Neural cell (in vitro differentiated cells): Measurements from ENCODE around the gene SEC63. TPM values are rescaled to one million over a fixed set of nuclear protein-coding genes. Genes with fewer than 3 reads are reported as not detected.

Experiments
- H2AFZ ChIP-seq: fragments of 200-600, 300-800 bp; sonication (generic), shearing (Covaris generic); 2 replicates; pipeline ENCODE4 v1.6.0; 2014; ENCODE audit warnings: low read depth, mild to moderate bottlenecking, antibody characterized with exemption, low read length, moderate library complexity
- H3F3A ChIP-seq: fragments of 200-600 bp; shearing (Covaris generic); 2 replicates; pipeline ENCODE4 v1.6.1; 2016; ENCODE audit warnings: mild to moderate bottlenecking, moderate library complexity, mixed read lengths, antibody characterized with exemption, low read length; ENCODE audit not compliant: insufficient read depth, poor library complexity, severe bottlenecking
- H3K27ac ChIP-seq: fragments of 200-600, 300-800 bp; sonication (generic), shearing (Covaris generic); 2 replicates; pipeline ENCODE4 v1.5.1; 2014; ENCODE audit warnings: mild to moderate bottlenecking, low read length, moderate library complexity
- H3K27me3 ChIP-seq: fragments of 300-800, 200-600 bp; sonication (generic), shearing (Covaris generic); 2 replicates; pipeline ENCODE4 v1.6.0; 2014; ENCODE audit warnings: mild to moderate bottlenecking, low read depth, low read length, moderate library complexity; ENCODE audit not compliant: insufficient read depth
- H3K36me3 ChIP-seq: fragments of 300-800, 200-600 bp; sonication (generic), shearing (Covaris generic); 2 replicates; pipeline ENCODE4 v1.5.1; 2014; ENCODE audit warnings: mild to moderate bottlenecking, antibody characterized with exemption, low read length, moderate library complexity; ENCODE audit not compliant: insufficient read depth
- H3K4me2 ChIP-seq: fragments of 300-800, 200-600 bp; sonication (generic), shearing (Covaris generic); 2 replicates; pipeline ENCODE4 v1.6.0; 2014; ENCODE audit warnings: mild to moderate bottlenecking, low read length
- H3K4me3 ChIP-seq: fragments of 300-800, 200-600 bp; sonication (generic), shearing (Covaris generic); 2 replicates; pipeline ENCODE4 v1.5.1; 2014; ENCODE audit warnings: mild to moderate bottlenecking, low read length, moderate library complexity
- H3K79me2 ChIP-seq: fragments of 200-600 bp; shearing (Covaris generic); replicated peaks from 2 replicates; pipeline ENCODE4 v1.6.0; 2014; ENCODE audit warnings: mild to moderate bottlenecking, low read length, moderate library complexity; ENCODE audit not compliant: insufficient read depth
- H3K9ac ChIP-seq: fragments of 300-800, 200-600 bp; sonication (generic), shearing (Covaris generic); 2 replicates; pipeline ENCODE4 v1.6.1; 2016; ENCODE audit warnings: mild to moderate bottlenecking, low read length, mixed read lengths
- H3K9me2 ChIP-seq: fragments of 200-600 bp; shearing (Covaris generic); 2 replicates; pipeline ENCODE4 v1.6.1; 2016; ENCODE audit warnings: mild to moderate bottlenecking, low read length, mixed read lengths; ENCODE audit not compliant: insufficient read depth
- H3K9me3 ChIP-seq: fragments of 200-600, 300-800 bp; sonication (generic), shearing (Covaris generic); 2 replicates; pipeline ENCODE4 v1.6.1; 2016; ENCODE audit warnings: mild to moderate bottlenecking, mixed run types, low read length, moderate library complexity, mixed read lengths
- H4K20me1 ChIP-seq: fragments of 200-600 bp; shearing (Covaris generic); 2 replicates; pipeline ENCODE4 v1.6.1; 2016; ENCODE audit warnings: mild to moderate bottlenecking, mixed run types; ENCODE audit not compliant: insufficient read depth
- CTCF ChIP-seq: fragments of 450-650 bp; IDR thresholded peaks from 2 replicates; pipeline ENCODE4 v1.5.1; 2014; ENCODE audit warnings: antibody characterized with exemption, mild to moderate bottlenecking, moderate library complexity; ENCODE audit not compliant: poor library complexity, severe bottlenecking
- EP300 ChIP-seq: fragments of 450-650 bp; conservative IDR thresholded peaks from 2 replicates; pipeline ENCODE4 v1.6.1; 2014; ENCODE audit warnings: antibody characterized with exemption, mild to moderate bottlenecking, moderate library complexity; ENCODE audit not compliant: poor library complexity, severe bottlenecking
- EZH2 ChIP-seq: fragments of 200-600, 300-800 bp; shearing (Covaris generic), sonication (generic); IDR thresholded peaks from 2 replicates; pipeline ENCODE4 v1.6.1; 2014; ENCODE audit warnings: antibody characterized with exemption, low read length, borderline replicate concordance, mild to moderate bottlenecking; ENCODE audit not compliant: insufficient read depth, poor library complexity, severe bottlenecking
- MXI1 ChIP-seq: fragments of 450-650 bp; conservative IDR thresholded peaks from 2 replicates; pipeline ENCODE4 v1.6.1; 2014; ENCODE audit warnings: antibody characterized with exemption, mild to moderate bottlenecking; ENCODE audit not compliant: poor library complexity, severe bottlenecking
- POLR2AphosphoS5 ChIP-seq: IDR thresholded peaks from 2 replicates; pipeline ENCODE4 v1.6.1; 2012
- RAD21 ChIP-seq: fragments of 450-650 bp; conservative IDR thresholded peaks from 2 replicates; pipeline ENCODE4 v1.6.1; 2014; ENCODE audit warnings: antibody characterized with exemption, mild to moderate bottlenecking, moderate library complexity
- REST ChIP-seq: IDR thresholded peaks from 2 replicates; pipeline ENCODE4 v1.6.1; 2012; ENCODE audit warnings: borderline replicate concordance
- SMC3 ChIP-seq: fragments of 450-650 bp; conservative IDR thresholded peaks from 2 replicates; pipeline ENCODE4 v1.6.1; 2014; ENCODE audit warnings: antibody characterized with exemption, mild to moderate bottlenecking, moderate library complexity; ENCODE audit not compliant: poor library complexity
- TAF1 ChIP-seq: IDR thresholded peaks from 2 replicates; pipeline ENCODE4 v1.6.1; 2012; ENCODE audit warnings: low read depth
- polyA plus RNA-seq: library from polyadenylated mRNA; depleted of rRNA; stranded (reverse); fragments of >200 nt; gene quantifications from 2 replicates; pipeline ENCODE4 v1.2.3, GENCODE V29; 2014

The SEC63 gene
- polyA plus RNA-seq, 1 donor from 2014 or later: 34.8 TPM

- Histone ChIP-seq H3K79me2 (no peaks in the 10 kb centered on the region), H3F3A (no peaks in the 10 kb centered on the region), H3K4me3 (no peak overlapping the region), H2AFZ (no peak overlapping the region), H3K4me2 (no peak overlapping the region), H4K20me1 (no peaks in the 10 kb centered on the region), H3K27ac (no peak overlapping the region), H3K9ac (no peak overlapping the region), H3K36me3 (no peaks in the 10 kb centered on the region), H3K9me2 (no peaks in the 10 kb centered on the region), H3K9me3 (no peaks in the 10 kb centered on the region), H3K27me3 (no peaks in the 10 kb centered on the region)
- TF ChIP-seq TAF1 (no peak), RAD21 (no peak), EZH2 (no peak), MXI1 (no peak), SMC3 (no peak), REST (no peak), POLR2AphosphoS5 (no peak), EP300 (no peak), CTCF (no peak)
Measured at GRCh38 chr6:107968081-107968480, 10.1 kb upstream of the SEC63 start.

- Histone ChIP-seq H3K4me2 (no peak overlapping the region), H3K9me3 (no peaks in the 10 kb centered on the region), H3K79me2 (no peaks in the 10 kb centered on the region), H3F3A (no peaks in the 10 kb centered on the region), H3K4me3 (no peak overlapping the region), H3K27ac (no peak overlapping the region), H3K9ac (no peak overlapping the region), H2AFZ (no peak overlapping the region), H3K9me2 (no peaks in the 10 kb centered on the region), H3K27me3 (no peaks in the 10 kb centered on the region), H3K36me3 (no peaks in the 10 kb centered on the region), H4K20me1 (no peaks in the 10 kb centered on the region)
- TF ChIP-seq POLR2AphosphoS5 (no peak), SMC3 (no peak), TAF1 (no peak), EP300 (no peak), MXI1 (no peak), REST (no peak), RAD21 (no peak), EZH2 (no peak), CTCF (no peak)
Measured at GRCh38 chr6:107965746-107966145, 7.7 kb upstream of the SEC63 start.
